ENCODE results near the gene DCTN1.
A peak's percentile ranks its signal among the peaks of the same experiment; 100 is the strongest.

The DCTN1 gene

DNA sequence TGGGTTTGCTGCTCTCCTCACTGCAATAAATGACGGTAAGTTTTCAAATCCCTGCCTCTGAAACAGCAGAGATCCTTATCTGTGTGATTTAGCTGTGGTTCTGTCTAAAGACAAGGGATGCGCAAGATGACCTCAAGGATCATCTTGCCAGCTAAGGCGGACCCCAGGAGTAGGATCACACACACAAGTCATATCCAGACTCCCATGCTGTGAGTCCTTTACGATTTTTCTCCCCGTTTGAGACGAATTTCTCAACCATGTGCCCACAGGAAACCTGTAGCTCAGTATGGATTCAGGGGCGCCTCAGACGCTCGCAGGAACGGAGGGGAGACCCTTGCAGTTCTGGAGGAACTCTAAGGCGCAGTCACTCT, 11.1 kb upstream of the DCTN1 start:
- no peaks in the 10 kb centered on the region for H3K36me3 Mint-ChIP-seq
- peak overlapping the region; percentile 97 for H3K4me3 Mint-ChIP-seq
- H3K4me1 Mint-ChIP-seq, result no peaks in the 10 kb centered on the region
- H3K9me3 Mint-ChIP-seq, result no peaks in the 10 kb centered on the region
- H3K27me3 Mint-ChIP-seq, result no peaks in the 10 kb centered on the region
- no peak for ATAC-seq
- H3K27ac Mint-ChIP-seq, result peak overlapping the region; percentile 99

DNA sequence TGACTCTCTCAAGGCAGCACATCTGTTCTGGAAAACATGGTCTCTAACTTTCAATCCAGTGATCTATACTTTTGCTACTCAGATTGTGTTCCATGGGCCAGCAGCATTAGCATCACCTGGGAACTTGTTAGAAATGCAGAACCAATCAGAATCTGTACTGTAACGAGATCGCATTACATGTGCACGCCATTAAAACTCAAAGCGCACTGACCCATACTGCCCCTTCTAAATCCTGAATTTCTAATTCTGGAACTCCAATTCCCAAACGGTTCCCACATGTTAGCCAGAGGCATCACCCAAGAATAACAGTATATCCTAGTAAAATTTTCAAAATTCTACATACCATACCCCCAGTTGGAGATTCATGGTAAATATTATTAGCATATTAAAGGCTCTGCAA, 10.5 kb upstream of the DCTN1 start:
- H3K27me3 Mint-ChIP-seq, result no peaks in the 10 kb centered on the region
- no peaks in the 10 kb centered on the region for H3K9me3 Mint-ChIP-seq
- H3K36me3 Mint-ChIP-seq, result no peaks in the 10 kb centered on the region
- H3K4me1 Mint-ChIP-seq, result no peaks in the 10 kb centered on the region
- no peak overlapping the region for H3K4me3 Mint-ChIP-seq
- H3K27ac Mint-ChIP-seq, result no peak overlapping the region
- ATAC-seq, result no peak

DNA sequence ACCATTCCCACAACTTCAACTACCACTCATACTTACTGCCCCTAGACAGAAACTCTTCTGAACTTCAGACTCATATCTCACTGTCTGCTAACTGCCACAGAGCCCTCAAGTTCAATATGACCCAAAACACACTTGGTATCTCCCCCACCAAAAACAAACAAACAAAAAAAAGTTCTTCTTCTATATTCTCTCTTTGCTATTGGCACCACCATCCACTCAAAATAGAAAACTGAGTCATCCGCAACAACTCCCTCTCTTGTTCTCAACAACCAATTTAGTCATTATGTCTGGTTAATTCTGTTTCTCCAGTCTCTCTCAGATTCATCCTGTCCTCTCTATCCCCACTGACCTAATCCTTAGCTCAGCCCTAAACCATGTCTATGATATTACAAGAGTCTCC, 7.2 kb upstream of the DCTN1 start:
- Mint-ChIP-seq H3K9me3 (no peaks in the 10 kb centered on the region), H3K4me1 (no peaks in the 10 kb centered on the region), H3K27ac (no peak overlapping the region), H3K27me3 (no peaks in the 10 kb centered on the region), H3K36me3 (peaks cover 5% of the 10 kb centered on the region), H3K4me3 (no peak overlapping the region)
- ATAC-seq, result no peak

DNA sequence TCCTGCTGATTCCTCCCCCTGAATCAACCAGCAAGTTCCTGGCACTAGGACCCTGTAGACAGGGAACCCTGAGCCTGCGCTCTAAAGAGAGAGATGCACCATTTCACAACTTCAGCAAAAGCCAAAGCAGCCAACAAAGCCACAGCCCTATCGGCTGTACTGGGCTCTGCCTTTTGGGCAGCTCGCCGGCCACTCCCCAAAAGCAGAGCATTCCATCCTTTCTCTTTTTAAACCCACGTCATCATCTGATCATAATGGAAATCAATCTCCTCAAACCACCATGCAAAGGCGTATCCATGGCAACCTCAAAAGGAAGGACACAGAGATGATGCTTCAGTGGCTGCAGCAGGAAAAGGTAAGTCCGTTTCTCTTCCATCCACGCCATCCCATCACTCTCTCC, 5.3 kb upstream of the DCTN1 start:
- H3K4me3 Mint-ChIP-seq, result no peak overlapping the region
- H3K27ac Mint-ChIP-seq, result no peak overlapping the region
- H3K36me3 Mint-ChIP-seq, result peaks cover 5% of the 10 kb centered on the region
- H3K9me3 Mint-ChIP-seq, result no peaks in the 10 kb centered on the region
- peaks cover 15% of the 10 kb centered on the region for H3K4me1 Mint-ChIP-seq
- no peaks in the 10 kb centered on the region for H3K27me3 Mint-ChIP-seq
- ATAC-seq, result no peak

DNA sequence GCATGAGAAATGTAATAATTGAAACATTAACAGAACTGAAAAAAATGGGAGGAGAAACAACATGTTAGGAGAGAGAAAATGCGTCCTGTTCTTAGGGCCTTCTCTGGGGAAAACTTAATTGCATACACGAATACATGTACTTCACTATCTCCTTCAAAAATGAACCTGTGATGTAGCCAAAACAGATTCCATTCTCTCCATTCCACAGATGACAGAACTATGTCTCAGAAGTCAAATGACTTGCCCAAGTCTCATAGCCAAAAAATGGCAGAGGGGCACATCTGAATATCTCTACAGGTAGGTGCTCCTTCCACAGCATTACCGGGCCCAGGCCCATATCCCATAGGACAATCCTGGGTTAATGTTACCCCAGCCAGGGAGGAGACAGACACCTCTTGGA, 3.9 kb upstream of the DCTN1 start:
- Mint-ChIP-seq H3K27me3 (no peaks in the 10 kb centered on the region), H3K4me1 (peaks cover 25% of the 10 kb centered on the region), H3K4me3 (no peak overlapping the region), H3K27ac (no peak overlapping the region), H3K36me3 (peaks cover 5% of the 10 kb centered on the region), H3K9me3 (no peaks in the 10 kb centered on the region)
- no peak for ATAC-seq

DNA sequence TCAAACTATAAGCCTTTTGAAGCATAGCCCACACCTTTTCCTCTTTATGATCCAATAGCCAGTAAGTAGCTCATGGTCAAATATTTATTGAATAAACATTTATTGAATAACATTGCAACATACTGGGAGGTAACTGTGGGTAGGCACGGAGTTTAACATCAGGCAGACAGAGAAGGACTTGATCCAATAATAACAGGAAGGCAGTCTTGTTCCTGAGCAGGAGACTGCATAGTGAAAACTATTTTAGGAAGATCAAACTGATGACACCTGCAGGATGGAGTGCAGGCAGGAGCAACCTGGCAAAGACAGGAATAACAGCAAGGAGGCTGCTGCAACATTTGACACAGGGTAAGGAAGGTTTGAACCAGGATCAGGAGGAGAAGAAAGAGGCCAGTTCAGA, 3.1 kb upstream of the DCTN1 start:
- Mint-ChIP-seq H3K27ac (no peak overlapping the region), H3K4me3 (no peak overlapping the region), H3K36me3 (peaks cover 5% of the 10 kb centered on the region), H3K9me3 (no peaks in the 10 kb centered on the region), H3K4me1 (peaks cover 31% of the 10 kb centered on the region), H3K27me3 (no peaks in the 10 kb centered on the region)
- no peak for ATAC-seq

DNA sequence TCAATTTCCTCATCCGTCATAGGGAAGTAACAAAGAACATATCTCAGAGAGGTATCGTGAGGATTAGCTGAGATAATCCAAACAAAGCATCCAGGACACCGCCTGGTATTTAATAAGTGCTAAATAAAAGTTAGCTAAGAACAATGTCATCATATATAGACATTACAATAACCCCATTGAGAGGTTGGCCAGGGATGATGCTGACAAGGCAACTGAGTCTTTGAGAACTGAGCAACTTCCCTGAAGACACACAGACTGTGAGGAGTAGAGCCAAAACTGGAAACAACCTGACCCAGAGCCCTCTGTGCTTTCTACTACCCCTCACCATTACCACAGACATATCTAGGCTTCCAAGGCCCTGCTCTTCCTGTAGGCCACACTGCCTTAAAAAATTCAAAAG, 1.6 kb upstream of the DCTN1 start:
- Mint-ChIP-seq H3K9me3 (no peaks in the 10 kb centered on the region), H3K4me3 (no peak overlapping the region), H3K27me3 (no peaks in the 10 kb centered on the region), H3K27ac (no peak overlapping the region), H3K4me1 (peaks cover 31% of the 10 kb centered on the region), H3K36me3 (peaks cover 20% of the 10 kb centered on the region)
- ATAC-seq, result no peak

DNA sequence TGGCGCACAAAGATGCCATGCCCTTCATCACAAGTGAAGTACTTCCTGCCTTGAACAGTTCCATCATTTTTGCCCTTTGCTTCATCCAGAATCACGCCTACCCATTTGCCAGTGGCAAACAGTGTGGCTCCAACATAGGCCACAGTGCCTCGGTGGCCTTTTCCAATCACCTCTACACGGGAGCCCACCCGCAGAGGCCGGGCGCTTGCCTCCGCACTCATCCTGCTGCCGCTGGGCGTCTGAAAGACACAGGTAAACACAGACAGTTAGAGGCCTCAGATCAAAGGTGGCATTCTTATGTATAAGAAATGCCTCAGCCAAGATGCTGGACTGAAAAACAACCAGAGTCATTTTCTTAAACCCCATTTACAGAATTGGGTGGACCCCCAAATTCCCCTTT, 2.1 kb downstream of the DCTN1 start:
- no peak overlapping the region for H3K4me3 Mint-ChIP-seq
- H3K36me3 Mint-ChIP-seq, result peaks cover 28% of the 10 kb centered on the region
- peaks cover 31% of the 10 kb centered on the region for H3K4me1 Mint-ChIP-seq

DNA sequence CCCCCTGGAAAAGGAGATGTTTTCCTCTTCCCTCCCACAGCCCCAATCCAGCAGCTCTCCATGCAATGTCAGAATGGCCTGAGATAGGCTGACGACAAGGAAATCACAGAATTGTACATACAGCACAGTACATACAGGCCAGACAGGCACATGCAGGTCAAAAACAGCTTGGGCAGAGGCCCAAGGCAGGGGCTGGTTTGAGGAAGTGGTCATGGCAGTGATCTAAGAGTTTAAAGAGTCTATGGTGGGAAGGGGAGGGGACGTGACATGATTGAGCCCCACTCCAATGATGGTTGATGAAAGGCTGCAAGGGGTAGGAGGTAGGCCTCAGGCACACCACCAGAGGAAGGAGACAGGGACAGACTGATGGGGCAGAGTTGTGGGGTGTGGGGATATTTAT, 4.3 kb downstream of the DCTN1 start:
- Mint-ChIP-seq H3K4me1 (peaks cover 20% of the 10 kb centered on the region), H3K9me3 (no peaks in the 10 kb centered on the region), H3K27ac (no peak overlapping the region), H3K27me3 (no peaks in the 10 kb centered on the region), H3K36me3 (peaks cover 40% of the 10 kb centered on the region), H3K4me3 (no peak overlapping the region)
- ATAC-seq, result no peak

More for the DNA sequence above, 2.1 kb downstream of the DCTN1 start:
- Mint-ChIP-seq H3K9me3 (no peaks in the 10 kb centered on the region), H3K27ac (no peak overlapping the region), H3K27me3 (no peaks in the 10 kb centered on the region)
- ATAC-seq, result no peak

DNA sequence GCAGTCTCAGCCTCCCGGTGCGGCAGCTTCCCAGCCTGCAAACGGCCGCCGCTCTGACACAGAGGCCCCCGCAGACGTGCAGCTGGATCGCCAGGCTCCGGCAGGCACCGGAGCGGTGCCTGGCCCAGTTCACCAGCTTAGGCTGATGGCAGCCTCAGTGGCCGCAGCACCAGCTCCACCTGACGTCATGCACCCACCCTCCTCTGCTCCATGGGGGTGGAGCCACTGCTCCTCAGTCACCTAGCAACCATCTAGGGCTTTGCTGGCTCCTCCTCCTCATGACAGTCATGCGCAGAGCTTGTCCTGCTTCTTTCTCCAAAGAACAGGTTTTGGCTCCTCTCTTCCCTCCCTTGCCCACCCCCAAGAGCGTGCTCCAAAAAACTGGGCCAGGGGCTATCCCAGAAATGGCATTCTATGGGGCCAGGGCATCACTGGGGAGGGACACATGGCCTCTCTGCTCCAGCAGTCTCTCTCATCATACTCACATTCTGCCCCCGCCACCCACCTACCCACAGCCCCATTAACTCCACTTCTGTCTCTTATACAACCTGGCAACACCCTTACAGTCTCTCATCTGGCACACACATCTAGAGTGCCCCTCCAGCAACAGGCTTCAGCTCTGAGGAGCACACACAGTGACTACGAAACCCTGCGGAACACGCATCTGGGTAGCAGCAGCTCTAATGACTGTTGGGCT, 5.5 kb downstream of the DCTN1 start:
- Mint-ChIP-seq H3K27me3 (no peaks in the 10 kb centered on the region), H3K9me3 (no peaks in the 10 kb centered on the region), H3K27ac (no peak overlapping the region), H3K4me3 (no peak overlapping the region), H3K36me3 (peaks cover 52% of the 10 kb centered on the region), H3K4me1 (peaks cover 9% of the 10 kb centered on the region)
- no peak for ATAC-seq

DNA sequence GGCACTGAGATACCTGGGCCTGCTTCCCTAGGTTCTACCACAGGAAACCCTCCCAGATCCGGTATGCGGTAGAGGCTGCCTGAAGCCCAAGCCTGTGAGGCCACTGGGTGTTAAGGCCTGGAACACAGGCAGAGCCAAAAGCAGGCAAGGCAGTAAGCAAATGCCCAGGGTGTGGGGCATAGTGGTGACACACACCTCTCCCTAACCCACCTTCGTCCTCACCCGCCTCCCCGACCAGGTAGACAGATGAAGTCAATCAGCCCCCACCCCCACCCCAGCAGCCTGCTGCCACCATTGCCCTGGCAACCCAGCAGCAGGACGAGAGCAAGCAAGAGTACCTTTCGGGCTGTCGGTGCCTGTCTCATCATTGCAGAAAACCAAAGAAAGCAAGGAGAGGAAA, 6.1 kb downstream of the DCTN1 start:
- H3K4me3 Mint-ChIP-seq, result no peak overlapping the region
- H3K27me3 Mint-ChIP-seq, result no peaks in the 10 kb centered on the region
- H3K4me1 Mint-ChIP-seq, result peaks cover 6% of the 10 kb centered on the region
- ATAC-seq, result no peak
- H3K9me3 Mint-ChIP-seq, result no peaks in the 10 kb centered on the region
- no peak overlapping the region for H3K27ac Mint-ChIP-seq
- peaks cover 58% of the 10 kb centered on the region for H3K36me3 Mint-ChIP-seq

DNA sequence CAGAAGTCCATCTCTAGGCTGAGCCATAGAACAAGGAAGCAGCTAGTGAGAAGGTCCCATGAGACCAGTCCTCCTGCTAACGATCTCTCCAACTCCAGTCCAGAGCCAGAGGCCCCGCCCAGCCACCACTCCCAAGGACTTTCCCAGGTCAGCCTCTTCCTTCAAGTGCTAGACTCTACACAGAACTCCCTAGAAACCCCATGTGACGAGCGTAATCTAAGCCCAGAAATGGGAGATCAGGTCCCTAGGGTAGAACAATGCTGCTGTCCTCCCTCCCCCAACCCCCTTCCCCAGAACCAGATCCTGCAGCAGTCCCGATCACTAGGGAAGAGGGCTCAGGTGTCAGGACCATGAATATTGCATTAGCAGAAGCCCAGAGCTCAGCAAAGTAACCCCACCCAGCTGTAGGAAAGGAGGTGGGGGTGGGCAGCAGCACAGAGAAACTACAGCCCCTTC, 6.9 kb downstream of the DCTN1 start:
- Mint-ChIP-seq H3K4me1 (no peaks in the 10 kb centered on the region), H3K4me3 (no peak overlapping the region), H3K27ac (no peak overlapping the region), H3K36me3 (peaks cover 66% of the 10 kb centered on the region), H3K9me3 (no peaks in the 10 kb centered on the region), H3K27me3 (no peaks in the 10 kb centered on the region)
- ATAC-seq, result no peak

DNA sequence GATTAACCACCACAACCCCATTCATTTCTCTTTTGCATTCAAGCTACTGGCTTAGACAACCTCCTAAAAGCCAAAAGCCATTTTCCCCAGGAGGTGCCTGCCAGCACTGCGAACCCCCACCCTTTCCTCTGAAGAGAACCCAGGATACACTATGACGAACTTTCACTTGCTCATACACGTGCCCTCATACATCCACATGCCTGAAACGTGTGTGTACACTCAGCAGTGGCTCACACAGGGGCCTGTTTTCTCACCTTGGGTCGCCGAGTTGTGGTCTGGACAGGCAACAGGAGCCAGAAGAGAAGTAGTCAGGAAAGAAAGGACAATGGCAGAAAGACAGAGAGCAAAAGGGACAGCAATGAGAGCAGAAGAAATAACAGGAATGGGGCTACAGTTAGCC, 7.4 kb downstream of the DCTN1 start:
- no peak for ATAC-seq
- H3K4me1 Mint-ChIP-seq, result no peaks in the 10 kb centered on the region
- H3K27ac Mint-ChIP-seq, result no peak overlapping the region
- H3K36me3 Mint-ChIP-seq, result peaks cover 66% of the 10 kb centered on the region
- H3K27me3 Mint-ChIP-seq, result no peaks in the 10 kb centered on the region
- no peak overlapping the region for H3K4me3 Mint-ChIP-seq
- H3K9me3 Mint-ChIP-seq, result no peaks in the 10 kb centered on the region

DNA sequence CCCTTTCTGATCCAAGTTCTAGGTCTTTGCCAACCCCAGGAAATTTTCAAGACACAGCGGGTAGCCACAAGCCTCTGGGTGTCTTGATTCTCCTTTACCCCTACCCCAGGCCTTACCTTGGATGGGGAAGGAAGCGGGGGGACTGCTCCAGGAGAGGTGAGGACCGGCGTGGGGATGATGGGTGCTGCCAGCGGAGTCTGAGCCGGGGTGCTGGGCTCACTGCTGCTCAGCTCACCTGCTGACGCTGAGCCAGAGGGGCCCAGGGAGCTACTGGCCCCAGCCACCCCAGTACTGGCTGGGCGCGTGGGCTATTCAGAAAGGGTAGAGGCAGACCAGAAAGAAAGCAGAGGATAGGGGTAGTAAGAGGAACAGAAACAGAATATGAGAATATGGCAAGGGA, 8.7 kb downstream of the DCTN1 start:
- Mint-ChIP-seq H3K27me3 (no peaks in the 10 kb centered on the region), H3K36me3 (peaks cover 66% of the 10 kb centered on the region), H3K9me3 (no peaks in the 10 kb centered on the region), H3K27ac (no peak overlapping the region), H3K4me3 (no peak overlapping the region), H3K4me1 (no peaks in the 10 kb centered on the region)
- ATAC-seq, result no peak

DNA sequence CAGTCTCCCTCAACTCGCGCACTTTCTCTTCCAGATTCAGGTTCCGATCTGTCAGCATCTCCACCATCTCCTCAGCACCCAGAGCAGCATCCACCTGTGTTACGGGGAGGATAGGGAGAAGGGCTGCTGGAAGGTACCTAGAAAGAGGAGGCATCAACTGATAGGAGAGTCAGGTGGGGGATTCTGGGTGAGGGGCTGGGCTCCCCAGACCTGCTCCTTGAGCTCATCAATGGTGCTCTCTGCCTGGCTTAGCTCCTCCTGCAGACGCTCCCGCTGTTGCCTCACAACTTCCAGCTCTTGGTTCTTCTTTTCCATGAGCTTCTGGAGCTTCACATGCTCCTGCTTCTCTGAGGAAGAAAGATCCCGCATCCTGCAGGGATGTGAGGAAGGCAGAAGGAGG, 10.1 kb downstream of the DCTN1 start:
- Mint-ChIP-seq H3K27ac (no peak overlapping the region), H3K4me3 (no peak overlapping the region), H3K9me3 (no peaks in the 10 kb centered on the region), H3K4me1 (no peaks in the 10 kb centered on the region), H3K36me3 (peaks cover 70% of the 10 kb centered on the region), H3K27me3 (no peaks in the 10 kb centered on the region)
- no peak for ATAC-seq

DNA sequence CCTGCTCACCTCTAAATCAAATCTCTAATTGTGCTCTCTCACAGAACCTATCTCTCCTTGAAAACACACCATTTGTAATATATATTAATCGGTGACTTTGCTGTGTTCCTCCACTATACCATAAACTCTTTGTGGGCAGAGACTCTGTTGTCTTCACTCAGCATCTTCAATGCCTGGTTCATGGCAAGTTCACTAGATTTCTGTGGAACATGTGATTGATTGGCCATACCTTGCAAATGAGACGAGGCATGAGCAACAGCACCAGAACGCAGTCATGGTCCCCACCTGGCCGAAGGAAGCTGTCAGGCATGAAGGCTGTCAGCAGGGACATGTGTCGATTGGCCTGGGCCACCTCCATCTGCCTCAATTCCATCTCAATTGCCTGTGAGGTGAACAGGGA, 11.6 kb downstream of the DCTN1 start:
- no peak overlapping the region for H3K4me3 Mint-ChIP-seq
- H3K9me3 Mint-ChIP-seq, result no peaks in the 10 kb centered on the region
- no peaks in the 10 kb centered on the region for H3K27me3 Mint-ChIP-seq
- ATAC-seq, result no peak
- peaks cover 79% of the 10 kb centered on the region for H3K36me3 Mint-ChIP-seq
- no peak overlapping the region for H3K27ac Mint-ChIP-seq
- no peaks in the 10 kb centered on the region for H3K4me1 Mint-ChIP-seq

DNA sequence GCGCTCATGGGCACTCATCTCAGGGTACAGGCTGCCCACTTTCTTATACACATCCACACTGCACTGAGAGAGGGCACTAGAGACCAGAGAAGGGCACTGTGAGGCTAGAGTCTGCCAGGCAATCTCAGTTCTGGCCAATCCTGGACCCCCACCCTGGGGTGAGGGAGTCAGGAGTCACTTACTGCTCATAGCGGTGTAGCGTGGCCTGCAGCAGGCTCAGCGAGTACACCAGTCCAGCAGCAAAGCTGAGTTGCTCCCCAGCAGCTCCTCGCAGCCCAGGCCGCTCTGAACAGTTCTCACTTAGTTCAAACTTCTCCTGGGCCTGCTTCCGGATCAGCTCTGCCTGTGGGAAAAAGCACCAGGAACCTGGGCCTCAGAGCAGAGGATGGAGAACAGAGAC, 12.3 kb downstream of the DCTN1 start:
- H3K9me3 Mint-ChIP-seq, result no peaks in the 10 kb centered on the region
- no peaks in the 10 kb centered on the region for H3K27me3 Mint-ChIP-seq
- no peak overlapping the region for H3K27ac Mint-ChIP-seq
- H3K4me1 Mint-ChIP-seq, result no peaks in the 10 kb centered on the region
- no peak for ATAC-seq
- H3K4me3 Mint-ChIP-seq, result no peak overlapping the region
- peaks cover 83% of the 10 kb centered on the region for H3K36me3 Mint-ChIP-seq
